HFFc6 (cell line): ENCODE results near the gene AUTS2. TPM values are rescaled to one million over a fixed set of nuclear protein-coding genes. Genes with fewer than 3 reads are reported as not detected.

ENCODE experiments used
- DNase-seq: peaks from one replicate; pipeline ENCODE4 v3.0.0-alpha.2; 2018
- H3K27ac Mint-ChIP-seq: 2 replicates; pipeline ENCODE4 v1.8.0; 2020; ENCODE audit warnings: mild to moderate bottlenecking, mixed read lengths
- H3K27me3 Mint-ChIP-seq: 2 replicates; pipeline ENCODE4 v1.8.0; 2021; ENCODE audit warnings: mild to moderate bottlenecking, moderate library complexity, mixed read lengths; ENCODE audit not compliant: insufficient read depth
- H3K36me3 Mint-ChIP-seq: 2 replicates; pipeline ENCODE4 v1.8.0; 2021; ENCODE audit warnings: low read depth, mixed read lengths
- H3K4me1 Mint-ChIP-seq: 2 replicates; pipeline ENCODE4 v1.8.0; 2020; ENCODE audit warnings: low read depth, mixed read lengths
- H3K4me3 Mint-ChIP-seq: 2 replicates; pipeline ENCODE4 v1.8.0; 2020; ENCODE audit warnings: mild to moderate bottlenecking, moderate library complexity, mixed read lengths
- H3K9me3 Mint-ChIP-seq: 2 replicates; pipeline ENCODE4 v1.8.0; 2020; ENCODE audit warnings: mild to moderate bottlenecking, mixed read lengths
- total RNA-seq, 6 experiments: library from RNA; stranded (reverse); fragmentation: NEBNext Ultra II Directional; extraction: Animal tissue kit (Norgen Biotek cat#: 25700); gene quantifications; 2 replicates in 1 of 6; 3 replicates in 5 of 6; pipeline ENCODE4 v1.2.3, GENCODE V29; 2021
- TF ChIP-seq, protein P1 (sequence below): fragments of 200-600 bp; sonication (generic); IDR thresholded peaks from 2 replicates; pipeline ENCODE4 v1.5.0; 2021; ENCODE audit warnings: antibody characterized with exemption, mild to moderate bottlenecking

The AUTS2 gene
- total RNA-seq, 6 experiments from 2014 or later, result 0.02 to 0.19 (median 0.16) TPM; not detected in 2

DNA sequence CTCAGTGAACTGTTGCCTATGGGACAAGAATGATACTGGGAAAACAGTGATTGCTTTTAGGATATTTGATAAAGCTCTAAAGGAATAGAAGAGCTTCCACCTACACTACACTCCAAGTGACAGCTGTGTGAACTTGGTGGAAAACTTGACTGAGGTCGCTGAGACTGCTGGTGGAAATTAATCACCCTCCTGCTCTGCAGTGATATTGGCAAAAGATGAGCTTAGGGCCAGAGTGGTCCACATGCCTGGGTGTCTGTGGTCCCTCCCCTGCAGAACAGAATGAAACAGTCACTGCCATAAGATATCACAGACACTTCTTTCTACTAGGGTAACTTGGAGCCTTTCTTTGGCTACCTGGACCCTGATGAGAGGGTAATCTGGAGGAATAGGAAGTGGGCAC is 1151.6 kb downstream of the AUTS2 start:
- Mint-ChIP-seq H3K4me1 (no peaks in the 10 kb centered on the region), H3K4me3 (no peak overlapping the region), H3K36me3 (peaks cover 4% of the 10 kb centered on the region; the same call in 1 of the 2 replicates), H3K9me3 (peaks cover 42% of the 10 kb centered on the region), H3K27ac (no peak overlapping the region), H3K27me3 (peaks cover 2% of the 10 kb centered on the region; the same call in 1 of the 2 replicates)
- TF ChIP-seq, protein P1, sequence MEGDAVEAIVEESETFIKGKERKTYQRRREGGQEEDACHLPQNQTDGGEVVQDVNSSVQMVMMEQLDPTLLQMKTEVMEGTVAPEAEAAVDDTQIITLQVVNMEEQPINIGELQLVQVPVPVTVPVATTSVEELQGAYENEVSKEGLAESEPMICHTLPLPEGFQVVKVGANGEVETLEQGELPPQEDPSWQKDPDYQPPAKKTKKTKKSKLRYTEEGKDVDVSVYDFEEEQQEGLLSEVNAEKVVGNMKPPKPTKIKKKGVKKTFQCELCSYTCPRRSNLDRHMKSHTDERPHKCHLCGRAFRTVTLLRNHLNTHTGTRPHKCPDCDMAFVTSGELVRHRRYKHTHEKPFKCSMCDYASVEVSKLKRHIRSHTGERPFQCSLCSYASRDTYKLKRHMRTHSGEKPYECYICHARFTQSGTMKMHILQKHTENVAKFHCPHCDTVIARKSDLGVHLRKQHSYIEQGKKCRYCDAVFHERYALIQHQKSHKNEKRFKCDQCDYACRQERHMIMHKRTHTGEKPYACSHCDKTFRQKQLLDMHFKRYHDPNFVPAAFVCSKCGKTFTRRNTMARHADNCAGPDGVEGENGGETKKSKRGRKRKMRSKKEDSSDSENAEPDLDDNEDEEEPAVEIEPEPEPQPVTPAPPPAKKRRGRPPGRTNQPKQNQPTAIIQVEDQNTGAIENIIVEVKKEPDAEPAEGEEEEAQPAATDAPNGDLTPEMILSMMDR, result no peak
- DNase-seq, result no peak

DNA sequence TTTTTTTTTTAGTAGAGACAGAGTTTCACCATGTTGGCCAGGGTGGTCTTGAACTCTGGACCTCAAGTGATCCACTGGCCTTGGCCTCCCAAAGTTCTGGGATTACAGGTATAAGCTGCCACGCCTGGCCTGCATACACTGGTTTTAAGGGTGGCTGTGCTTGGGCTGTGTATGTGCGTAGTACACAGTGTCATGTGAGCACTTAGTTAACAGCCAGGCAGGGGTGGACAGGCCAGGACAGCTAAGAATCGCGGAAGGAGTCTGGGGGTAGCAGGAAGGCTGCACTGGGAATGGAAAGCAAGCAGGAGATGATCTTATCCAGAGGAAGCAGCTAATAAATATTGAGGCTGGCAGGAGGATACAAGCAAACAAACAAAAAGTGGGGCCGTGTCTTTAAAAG is 1153.6 kb downstream of the AUTS2 start:
- no peaks in the 10 kb centered on the region for H3K4me1 Mint-ChIP-seq
- H3K27ac Mint-ChIP-seq, result no peak overlapping the region
- TF ChIP-seq, protein P1, result no peak
- peaks cover 35% of the 10 kb centered on the region for H3K9me3 Mint-ChIP-seq
- DNase-seq, result no peak
- peaks cover 2% of the 10 kb centered on the region; the same call in 1 of the 2 replicates for H3K27me3 Mint-ChIP-seq
- H3K4me3 Mint-ChIP-seq, result no peak overlapping the region
- H3K36me3 Mint-ChIP-seq, result no peaks in the 10 kb centered on the region

DNA sequence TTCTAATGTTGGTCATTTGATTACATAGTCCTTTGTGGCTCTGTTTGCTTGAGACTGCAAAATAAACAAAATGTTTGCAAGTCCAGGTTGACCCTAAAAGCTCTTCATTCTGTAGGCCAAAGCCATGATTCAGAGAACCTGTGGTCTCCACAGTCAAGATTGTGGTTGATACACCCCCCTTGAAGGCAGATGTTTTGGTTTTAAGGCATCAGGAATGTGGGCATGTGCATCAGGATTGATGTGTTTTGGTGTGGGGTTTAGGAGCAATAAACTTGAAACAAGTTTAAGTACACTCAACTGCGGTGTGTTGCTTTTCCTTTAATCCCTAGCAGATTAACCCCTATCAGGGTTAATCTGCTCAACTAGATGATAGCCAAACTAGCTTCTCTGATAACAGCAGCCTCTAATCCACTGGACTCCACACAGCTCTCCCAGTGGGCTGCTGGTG is 1154.5 kb downstream of the AUTS2 start:
- H3K27ac Mint-ChIP-seq, result no peak overlapping the region
- TF ChIP-seq, protein P1, result no peak
- peaks cover 2% of the 10 kb centered on the region; the same call in 1 of the 2 replicates for H3K27me3 Mint-ChIP-seq
- H3K4me1 Mint-ChIP-seq, result no peaks in the 10 kb centered on the region
- no peaks in the 10 kb centered on the region for H3K36me3 Mint-ChIP-seq
- no peak for DNase-seq
- no peak overlapping the region for H3K4me3 Mint-ChIP-seq
- peaks cover 35% of the 10 kb centered on the region for H3K9me3 Mint-ChIP-seq

DNA sequence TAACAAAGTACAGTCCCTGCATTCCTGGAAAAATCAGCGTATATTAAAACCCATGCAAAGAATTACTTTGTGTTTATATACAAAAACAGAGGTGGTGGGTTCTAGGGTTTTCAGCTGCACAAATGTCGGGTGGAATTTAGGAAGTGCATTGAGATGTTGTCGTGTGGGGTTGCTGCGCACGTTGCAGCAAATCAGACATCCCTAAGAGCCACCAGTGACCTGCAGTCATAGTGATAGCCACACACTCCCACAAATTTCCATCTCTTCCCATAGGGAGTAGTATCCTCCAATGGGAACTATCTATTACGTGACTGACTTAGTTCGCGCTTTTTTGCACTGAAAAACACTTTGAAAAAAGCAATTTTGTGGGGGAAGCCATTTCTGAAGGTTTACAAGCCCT is 1158.5 kb downstream of the AUTS2 start:
- TF ChIP-seq, protein P1, result no peak
- DNase-seq, result no peak
- H3K27me3 Mint-ChIP-seq, result no peaks in the 10 kb centered on the region
- no peak overlapping the region for H3K27ac Mint-ChIP-seq
- no peaks in the 10 kb centered on the region for H3K36me3 Mint-ChIP-seq
- H3K4me3 Mint-ChIP-seq, result no peak overlapping the region
- peaks cover 26% of the 10 kb centered on the region for H3K9me3 Mint-ChIP-seq
- H3K4me1 Mint-ChIP-seq, result no peaks in the 10 kb centered on the region

DNA sequence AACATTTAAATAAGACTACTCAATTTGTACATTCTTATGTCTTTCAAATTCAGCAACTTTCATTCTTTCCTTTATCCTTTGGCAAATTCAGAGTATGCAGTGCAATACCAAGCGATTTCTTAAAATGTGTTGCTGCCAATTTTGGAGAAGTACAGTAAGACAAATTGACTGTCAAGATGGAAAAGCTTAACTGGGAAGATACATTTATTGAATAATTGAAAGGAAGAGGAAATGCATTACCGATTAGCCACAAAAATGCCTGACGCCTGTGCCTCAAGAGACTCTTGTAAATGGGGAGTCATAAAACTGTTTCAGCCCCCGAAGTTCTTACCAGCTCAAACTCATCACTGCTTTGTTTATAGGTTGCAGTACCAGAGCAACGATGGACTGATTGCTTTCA is 1160.4 kb downstream of the AUTS2 start:
- no peak overlapping the region for H3K27ac Mint-ChIP-seq
- no peaks in the 10 kb centered on the region for H3K4me1 Mint-ChIP-seq
- H3K4me3 Mint-ChIP-seq, result no peak overlapping the region
- DNase-seq, result no peak
- no peaks in the 10 kb centered on the region for H3K27me3 Mint-ChIP-seq
- TF ChIP-seq, protein P1, result no peak
- H3K36me3 Mint-ChIP-seq, result no peaks in the 10 kb centered on the region
- H3K9me3 Mint-ChIP-seq, result peaks cover 39% of the 10 kb centered on the region

DNA sequence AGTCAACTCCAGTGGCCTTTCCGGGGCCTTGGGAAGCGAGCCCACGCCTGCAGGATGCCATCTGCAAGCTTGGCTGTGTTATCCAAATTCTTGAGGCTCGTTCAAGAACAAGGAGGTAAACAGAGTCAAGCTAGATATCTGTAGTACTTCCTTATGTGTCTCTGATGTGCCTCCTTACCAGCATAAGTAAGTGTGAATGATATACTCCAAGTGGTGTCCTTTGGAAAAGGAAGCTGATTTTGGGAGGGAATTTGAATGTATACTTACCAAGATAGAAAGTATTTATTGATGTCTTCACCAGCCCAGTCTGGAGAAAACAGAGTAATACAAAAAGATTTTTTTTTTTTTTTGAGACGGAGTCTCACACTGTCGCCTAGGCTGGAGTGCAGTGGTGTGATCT is 1161.4 kb downstream of the AUTS2 start:
- H3K4me3 Mint-ChIP-seq, result no peak overlapping the region
- TF ChIP-seq, protein P1, result no peak
- DNase-seq, result no peak
- H3K36me3 Mint-ChIP-seq, result peaks cover 4% of the 10 kb centered on the region; the same call in 1 of the 2 replicates
- no peak overlapping the region for H3K27ac Mint-ChIP-seq
- peaks cover 44% of the 10 kb centered on the region for H3K9me3 Mint-ChIP-seq
- H3K4me1 Mint-ChIP-seq, result no peaks in the 10 kb centered on the region
- no peaks in the 10 kb centered on the region for H3K27me3 Mint-ChIP-seq
